Astrocyte (in vitro differentiated cells and primary cell): ENCODE measurements around the gene GH1. TPM values are rescaled to one million over a fixed set of nuclear protein-coding genes. Genes with fewer than 3 reads are reported as not detected.

ENCODE experiments used
- DNase-seq: peaks from one replicate; pipeline ENCODE4 v3.0.0-alpha.2; 2010; ENCODE audit warnings: low read depth
- FAIRE-seq: peaks from 2 replicates; lab custom pipeline; 2011; peaks lifted over from hg19 to GRCh38; lab: Jason Lieb, UNC
- H2AFZ ChIP-seq: 2 replicates; pipeline ENCODE4 v1.6.0; 2012; ENCODE audit warnings: low read depth, low read length, inconsistent platforms
- H3K27ac ChIP-seq: 2 replicates; pipeline ENCODE4 v1.5.1; 2011; ENCODE audit warnings: low read depth, low read length, inconsistent platforms
- H3K27me3 ChIP-seq: 2 replicates; pipeline ENCODE4 v1.6.0; 2011; ENCODE audit warnings: low read length, inconsistent platforms; ENCODE audit not compliant: insufficient read depth
- H3K36me3 ChIP-seq: 2 replicates; pipeline ENCODE4 v1.5.1; 2011; ENCODE audit warnings: low read length, inconsistent platforms; ENCODE audit not compliant: insufficient read depth
- H3K4me1 ChIP-seq: 2 replicates; pipeline ENCODE4 v1.5.1; 2011; ENCODE audit warnings: low read length, inconsistent platforms; ENCODE audit not compliant: insufficient read depth
- H3K4me2 ChIP-seq: 2 replicates; pipeline ENCODE4 v1.6.0; 2012; ENCODE audit warnings: low read length, inconsistent platforms
- H3K4me3 ChIP-seq: 2 replicates; pipeline ENCODE4 v1.5.1; 2011; ENCODE audit warnings: low read depth, mild to moderate bottlenecking, low read length, inconsistent platforms; ENCODE audit not compliant: insufficient read depth
- H3K79me2 ChIP-seq: 2 replicates; pipeline ENCODE4 v1.6.0; 2012; ENCODE audit warnings: mild to moderate bottlenecking, low read length, inconsistent platforms; ENCODE audit not compliant: insufficient read depth
- H3K9ac ChIP-seq: 2 replicates; pipeline ENCODE4 v1.6.0; 2012; ENCODE audit warnings: mild to moderate bottlenecking, low read length, inconsistent platforms
- H3K9me3 ChIP-seq: 2 replicates; pipeline ENCODE4 v1.5.1; 2012; ENCODE audit warnings: low read depth, mild to moderate bottlenecking, low read length, inconsistent platforms; ENCODE audit not compliant: insufficient read depth
- H4K20me1 ChIP-seq: 2 replicates; pipeline ENCODE4 v1.6.0; 2012; ENCODE audit warnings: low read length, inconsistent platforms; ENCODE audit not compliant: insufficient read depth
- H3K27ac Mint-ChIP-seq: one replicate; pipeline ENCODE4 v1.8.0; 2021; ENCODE audit warnings: mild to moderate bottlenecking, mixed read lengths; ENCODE audit not compliant: unreplicated experiment
- H3K27me3 Mint-ChIP-seq: one replicate; pipeline ENCODE4 v1.8.0; 2021; ENCODE audit warnings: low read depth, mixed read lengths; ENCODE audit not compliant: unreplicated experiment
- H3K36me3 Mint-ChIP-seq: one replicate; pipeline ENCODE4 v1.8.0; 2021; ENCODE audit warnings: low read depth, mixed read lengths; ENCODE audit not compliant: unreplicated experiment
- H3K4me1 Mint-ChIP-seq: one replicate; pipeline ENCODE4 v1.8.0; 2021; ENCODE audit warnings: low read depth, mixed read lengths; ENCODE audit not compliant: unreplicated experiment
- H3K4me3 Mint-ChIP-seq: one replicate; pipeline ENCODE4 v1.8.0; 2021; ENCODE audit warnings: mild to moderate bottlenecking, moderate library complexity, mixed read lengths; ENCODE audit not compliant: unreplicated experiment
- H3K9me3 Mint-ChIP-seq: one replicate; pipeline ENCODE4 v1.8.0; 2021; ENCODE audit warnings: mild to moderate bottlenecking, mixed read lengths; ENCODE audit not compliant: unreplicated experiment
- EZH2 ChIP-seq: IDR thresholded peaks from 2 replicates; pipeline ENCODE4 v1.6.1; 2012; ENCODE audit warnings: mild to moderate bottlenecking, low read length, inconsistent platforms; ENCODE audit not compliant: insufficient read depth
- total RNA-seq: library from RNA; stranded (reverse); gene quantifications from 2 replicates; pipeline ENCODE4 v1.2.1, GENCODE V29; 2021
- TF ChIP-seq, protein P1 (sequence below): IDR thresholded peaks from 2 replicates; pipeline ENCODE4 v1.5.1; 2011; ENCODE audit warnings: low read depth, mild to moderate bottlenecking, inconsistent platforms, low read length, moderate library complexity; ENCODE audit not compliant: insufficient read depth

The GH1 gene
- total RNA-seq, 1 donor from 2014 or later: not detected

DNA sequence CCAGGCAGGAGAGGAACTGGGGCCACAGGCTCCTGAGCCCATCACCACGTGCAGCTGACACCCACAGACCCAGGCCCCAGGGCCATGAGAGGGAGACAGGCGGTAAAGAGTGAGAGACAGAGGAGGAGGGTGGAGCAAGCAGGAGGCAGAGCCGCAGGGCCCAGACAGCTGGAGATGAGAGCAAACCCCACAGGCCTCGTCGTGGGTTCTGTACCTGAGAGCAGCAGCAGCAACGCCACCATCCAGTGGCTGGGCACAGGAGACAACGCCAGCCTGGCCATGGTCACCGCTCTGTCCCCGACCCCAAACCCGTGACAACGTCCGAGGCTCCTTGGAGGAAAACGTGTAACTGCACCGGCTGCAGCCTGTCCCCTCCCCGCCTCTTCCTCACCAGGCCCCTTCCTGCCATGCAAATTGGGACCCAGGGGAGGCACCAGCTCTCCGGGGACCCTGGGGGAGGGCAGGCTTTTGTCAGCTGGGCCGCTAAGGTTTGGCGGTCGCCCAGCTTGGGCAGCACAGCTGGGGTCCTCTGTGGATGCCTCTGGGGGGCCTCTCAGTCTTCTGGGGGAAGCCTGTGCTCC is 13.4 kb upstream of the GH1 start, which contains the start of gene CD79B:
TSS of gene CD79B (minus strand) at position 351 of the 581 bp plus-strand sequence. CDS start at position 281, 70 bp downstream.
- H3K4me1 Mint-ChIP-seq: no peaks in the 10 kb centered on the region
- Histone ChIP-seq H3K4me3 (no peak within 1 kb of the TSS), H2AFZ (no peak within 1 kb of the TSS), H3K36me3 (no peaks in the 10 kb centered on the region), H3K79me2 (no peaks in the 10 kb centered on the region), H3K4me1 (no peaks in the 10 kb centered on the region), H3K27me3 (peaks cover 5% of the 10 kb centered on the region), H3K9me3 (no peaks in the 10 kb centered on the region), H3K27ac (no peak within 1 kb of the TSS), H3K9ac (no peak within 1 kb of the TSS), H3K4me2 (no peak within 1 kb of the TSS), H4K20me1 (no peaks in the 10 kb centered on the region)
- no peaks in the 10 kb centered on the region for H3K36me3 Mint-ChIP-seq
- no peak within 1 kb of the TSS for H3K27ac Mint-ChIP-seq
- no peaks in the 10 kb centered on the region for H3K9me3 Mint-ChIP-seq
- TF ChIP-seq, protein P1, sequence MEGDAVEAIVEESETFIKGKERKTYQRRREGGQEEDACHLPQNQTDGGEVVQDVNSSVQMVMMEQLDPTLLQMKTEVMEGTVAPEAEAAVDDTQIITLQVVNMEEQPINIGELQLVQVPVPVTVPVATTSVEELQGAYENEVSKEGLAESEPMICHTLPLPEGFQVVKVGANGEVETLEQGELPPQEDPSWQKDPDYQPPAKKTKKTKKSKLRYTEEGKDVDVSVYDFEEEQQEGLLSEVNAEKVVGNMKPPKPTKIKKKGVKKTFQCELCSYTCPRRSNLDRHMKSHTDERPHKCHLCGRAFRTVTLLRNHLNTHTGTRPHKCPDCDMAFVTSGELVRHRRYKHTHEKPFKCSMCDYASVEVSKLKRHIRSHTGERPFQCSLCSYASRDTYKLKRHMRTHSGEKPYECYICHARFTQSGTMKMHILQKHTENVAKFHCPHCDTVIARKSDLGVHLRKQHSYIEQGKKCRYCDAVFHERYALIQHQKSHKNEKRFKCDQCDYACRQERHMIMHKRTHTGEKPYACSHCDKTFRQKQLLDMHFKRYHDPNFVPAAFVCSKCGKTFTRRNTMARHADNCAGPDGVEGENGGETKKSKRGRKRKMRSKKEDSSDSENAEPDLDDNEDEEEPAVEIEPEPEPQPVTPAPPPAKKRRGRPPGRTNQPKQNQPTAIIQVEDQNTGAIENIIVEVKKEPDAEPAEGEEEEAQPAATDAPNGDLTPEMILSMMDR: no peak
- TF ChIP-seq EZH2: no peak
- H3K27me3 Mint-ChIP-seq: peaks cover 15% of the 10 kb centered on the region
- no peak within 1 kb of the TSS for H3K4me3 Mint-ChIP-seq
- no peak for FAIRE-seq
- no peak for DNase-seq

DNA sequence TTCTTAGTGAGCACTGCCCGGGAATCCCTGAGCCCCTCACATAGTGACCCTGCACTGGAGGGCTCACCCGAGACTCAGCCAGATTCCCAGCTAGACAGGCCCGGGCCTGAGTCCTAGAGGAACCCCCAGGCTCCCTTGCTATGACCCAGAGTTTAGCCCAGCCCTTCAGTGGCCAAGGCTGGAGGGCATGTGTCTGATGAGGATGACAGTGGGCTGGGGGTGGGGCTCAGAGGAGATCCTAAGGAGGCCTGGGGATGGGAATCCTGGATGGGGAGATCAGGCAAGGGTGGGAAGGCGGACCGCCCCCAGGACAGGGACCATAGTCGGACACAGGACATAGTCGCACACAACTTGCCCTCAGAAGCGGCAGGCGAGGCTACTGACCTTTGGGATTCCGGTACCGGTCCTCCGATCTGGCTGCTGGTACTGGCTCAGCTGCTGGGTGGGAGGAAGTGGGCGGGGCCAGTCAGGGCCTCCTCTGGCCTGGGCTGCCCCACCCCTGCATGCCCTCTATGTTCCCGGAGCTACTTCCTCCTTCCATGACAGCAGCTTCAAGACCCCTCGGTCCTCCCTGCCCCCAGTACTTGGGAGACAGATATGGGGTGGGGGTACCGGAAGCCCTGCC is 12.4 kb upstream of the GH1 start:
- H3K4me3 Mint-ChIP-seq: no peak overlapping the region
- no peaks in the 10 kb centered on the region for H4K20me1 ChIP-seq
- no peak for TF ChIP-seq EZH2
- no peaks in the 10 kb centered on the region for H3K4me1 Mint-ChIP-seq
- no peak for DNase-seq
- no peaks in the 10 kb centered on the region for H3K4me1 ChIP-seq
- no peak overlapping the region for H3K27ac Mint-ChIP-seq
- no peaks in the 10 kb centered on the region for H3K36me3 ChIP-seq
- no peak overlapping the region for H3K4me3 ChIP-seq
- no peak overlapping the region for H3K9ac ChIP-seq
- H3K9me3 Mint-ChIP-seq: no peaks in the 10 kb centered on the region
- peaks cover 4% of the 10 kb centered on the region for H3K27me3 ChIP-seq
- no peak overlapping the region for H3K27ac ChIP-seq
- no peaks in the 10 kb centered on the region for H3K9me3 ChIP-seq
- no peak overlapping the region for H3K4me2 ChIP-seq
- H3K27me3 Mint-ChIP-seq: peaks cover 12% of the 10 kb centered on the region
- no peak overlapping the region for H2AFZ ChIP-seq
- no peaks in the 10 kb centered on the region for H3K36me3 Mint-ChIP-seq
- no peaks in the 10 kb centered on the region for H3K79me2 ChIP-seq
- no peak for FAIRE-seq

DNA sequence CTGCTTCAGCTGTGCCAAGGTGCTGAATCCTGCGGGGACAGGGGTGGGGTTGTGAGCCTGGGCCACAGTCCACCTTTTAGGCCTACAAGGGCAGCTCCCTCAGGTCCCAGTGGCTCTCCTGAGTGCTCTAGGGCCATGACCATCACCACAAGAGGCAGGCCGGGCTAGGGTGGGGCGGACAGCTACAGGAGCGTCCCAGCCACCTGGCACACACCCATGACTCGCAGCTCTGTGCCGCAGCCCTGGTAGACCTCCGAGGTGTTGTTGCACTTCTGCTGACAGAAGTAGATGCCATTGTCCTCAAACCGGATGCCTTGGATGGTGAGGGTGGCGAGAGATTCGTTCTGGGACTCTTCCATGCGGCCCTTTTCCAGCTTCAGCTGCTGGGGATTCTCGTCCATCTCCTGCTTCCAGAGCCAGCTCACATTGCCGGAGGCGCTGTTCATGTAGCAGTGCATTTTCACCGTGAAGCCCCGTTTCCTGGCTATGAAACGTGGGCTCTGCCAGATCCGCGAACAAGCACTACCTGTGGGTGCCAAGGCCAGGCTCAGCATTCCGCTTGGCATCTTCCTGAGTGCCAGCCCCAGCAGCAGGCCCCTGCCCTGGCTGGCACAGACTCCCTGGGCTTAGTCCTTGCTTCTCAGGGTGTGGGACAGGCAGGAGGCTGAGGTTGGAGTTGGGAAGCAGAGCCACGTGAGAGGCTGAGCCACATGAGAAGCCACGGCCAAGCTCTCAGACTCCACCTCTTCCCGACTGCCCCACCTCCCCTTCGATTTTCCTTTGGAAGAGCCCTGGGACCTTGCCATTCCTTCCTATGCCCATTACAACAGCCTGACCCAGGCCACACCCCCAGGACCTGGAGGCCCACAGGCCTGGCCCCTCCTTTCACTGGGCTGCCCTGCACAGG is 11.5 kb upstream of the GH1 start:
- no peaks in the 10 kb centered on the region for H3K4me1 ChIP-seq
- H3K27ac Mint-ChIP-seq: no peak overlapping the region
- H2AFZ ChIP-seq: no peak overlapping the region
- H3K36me3 ChIP-seq: no peaks in the 10 kb centered on the region
- H3K27ac ChIP-seq: no peak overlapping the region
- no peaks in the 10 kb centered on the region for H3K4me1 Mint-ChIP-seq
- no peak overlapping the region for H3K4me2 ChIP-seq
- H4K20me1 ChIP-seq: no peaks in the 10 kb centered on the region
- H3K9me3 Mint-ChIP-seq: no peaks in the 10 kb centered on the region
- no peak overlapping the region for H3K9ac ChIP-seq
- TF ChIP-seq, protein P1: no peak
- no peak for TF ChIP-seq EZH2
- H3K27me3 ChIP-seq: no peaks in the 10 kb centered on the region
- no peaks in the 10 kb centered on the region for H3K9me3 ChIP-seq
- DNase-seq: no peak
- H3K4me3 Mint-ChIP-seq: no peak overlapping the region
- FAIRE-seq: no peak
- H3K4me3 ChIP-seq: no peak overlapping the region
- H3K79me2 ChIP-seq: no peaks in the 10 kb centered on the region
- no peaks in the 10 kb centered on the region for H3K36me3 Mint-ChIP-seq
- H3K27me3 Mint-ChIP-seq: peaks cover 8% of the 10 kb centered on the region
